ENCODE results near the gene CCDC88B.
A peak's percentile ranks its signal among the peaks of the same experiment; 100 is the strongest.

CCDC88B gene

DNA sequence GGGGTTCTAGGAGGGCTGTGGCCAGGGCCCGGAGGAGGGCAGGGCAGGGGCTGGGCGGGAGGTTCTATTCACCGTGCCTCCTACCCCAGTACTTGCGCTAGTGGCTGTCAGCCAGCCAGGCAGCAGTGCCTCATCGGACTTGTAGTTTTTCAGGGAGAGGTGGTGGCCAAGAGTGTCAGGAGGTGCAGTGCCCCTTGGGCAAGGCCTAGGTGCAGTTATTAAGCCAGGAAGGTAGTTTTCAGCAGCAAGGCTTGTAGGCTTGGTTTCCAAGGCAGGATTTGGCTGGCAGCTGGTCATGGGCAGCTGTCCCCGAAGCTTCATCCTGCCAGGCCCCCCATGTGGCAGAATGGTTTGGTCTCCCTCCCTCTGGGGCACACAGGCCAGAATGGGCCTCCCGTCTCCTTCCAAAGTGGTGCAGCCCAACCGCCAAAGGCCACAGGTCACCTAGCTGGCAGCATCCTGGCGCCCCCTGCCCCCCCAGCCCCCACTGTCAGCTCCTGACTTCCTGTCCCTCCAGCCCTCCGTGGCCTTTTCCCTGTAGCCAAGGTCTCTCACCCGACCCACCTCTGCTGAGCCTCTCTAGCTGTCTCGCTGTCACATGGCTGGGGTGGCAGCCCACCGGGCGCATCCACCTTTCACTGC, 8.5 kb downstream of the CCDC88B start:
- no peak for DNase-seq

DNA sequence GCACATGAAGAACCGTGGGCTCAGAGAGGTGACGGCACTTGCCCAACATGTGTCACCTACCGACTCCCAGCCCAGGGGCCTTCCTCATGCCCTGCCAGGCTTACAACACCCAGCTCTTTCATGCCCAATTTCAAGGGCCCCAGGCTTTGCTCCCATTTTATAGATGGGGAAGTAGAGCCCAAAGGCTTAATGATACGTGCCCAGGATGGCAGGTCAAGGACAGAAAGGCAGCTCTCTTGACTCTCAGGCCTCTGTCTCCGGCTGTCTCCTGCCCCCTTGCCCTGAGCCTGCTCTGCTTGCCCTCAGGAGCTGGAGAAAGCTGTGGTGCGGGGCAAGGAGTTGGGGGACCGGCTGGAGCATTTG, 9.0 kb downstream of the CCDC88B start:
- DNase-seq = no peak

DNA sequence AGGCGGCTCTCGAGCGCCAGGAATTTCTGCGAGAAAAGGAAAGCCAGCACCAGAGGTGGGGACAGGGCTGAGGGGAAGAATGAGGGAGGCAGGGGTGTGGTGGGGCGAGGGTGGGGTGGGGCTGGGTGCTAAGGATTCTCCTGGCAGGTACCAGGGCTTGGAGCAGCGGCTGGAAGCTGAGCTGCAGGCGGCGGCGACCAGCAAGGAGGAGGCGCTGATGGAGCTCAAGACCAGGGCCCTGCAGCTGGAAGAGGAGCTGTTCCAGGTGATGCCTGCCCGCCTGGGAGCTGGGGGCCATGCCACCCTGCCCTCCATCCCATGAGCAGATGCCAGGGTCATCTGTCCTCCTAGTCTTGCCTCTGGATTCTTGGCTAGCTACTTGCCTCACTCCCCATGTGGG, 9.4 kb downstream of the CCDC88B start:
- no peak for DNase-seq

DNA sequence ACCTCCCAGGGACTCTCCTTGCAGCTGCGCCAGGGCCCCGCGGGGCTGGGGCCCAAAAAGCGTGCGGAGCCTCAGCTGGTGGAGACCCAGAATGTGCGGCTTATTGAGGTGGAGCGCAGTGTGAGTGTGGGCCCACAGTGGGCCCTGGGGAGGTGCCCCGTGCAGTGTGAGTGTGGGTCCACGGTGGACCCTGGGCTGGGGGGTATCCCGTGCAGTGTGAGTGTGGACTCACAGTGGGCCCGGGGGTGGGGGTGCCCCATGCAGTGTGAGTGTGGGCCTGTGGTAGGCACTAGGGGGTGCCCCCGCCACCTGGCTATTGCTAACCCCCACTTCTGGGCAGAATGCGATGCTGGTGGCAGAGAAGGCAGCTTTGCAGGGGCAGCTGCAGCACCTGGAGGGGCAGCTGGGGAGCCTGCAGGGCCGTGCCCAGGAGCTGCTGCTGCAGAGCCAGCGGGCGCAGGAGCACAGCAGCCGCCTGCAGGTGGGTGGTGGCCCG, 11.2 kb downstream of the CCDC88B start:
- DNase-seq = no peak

DNA sequence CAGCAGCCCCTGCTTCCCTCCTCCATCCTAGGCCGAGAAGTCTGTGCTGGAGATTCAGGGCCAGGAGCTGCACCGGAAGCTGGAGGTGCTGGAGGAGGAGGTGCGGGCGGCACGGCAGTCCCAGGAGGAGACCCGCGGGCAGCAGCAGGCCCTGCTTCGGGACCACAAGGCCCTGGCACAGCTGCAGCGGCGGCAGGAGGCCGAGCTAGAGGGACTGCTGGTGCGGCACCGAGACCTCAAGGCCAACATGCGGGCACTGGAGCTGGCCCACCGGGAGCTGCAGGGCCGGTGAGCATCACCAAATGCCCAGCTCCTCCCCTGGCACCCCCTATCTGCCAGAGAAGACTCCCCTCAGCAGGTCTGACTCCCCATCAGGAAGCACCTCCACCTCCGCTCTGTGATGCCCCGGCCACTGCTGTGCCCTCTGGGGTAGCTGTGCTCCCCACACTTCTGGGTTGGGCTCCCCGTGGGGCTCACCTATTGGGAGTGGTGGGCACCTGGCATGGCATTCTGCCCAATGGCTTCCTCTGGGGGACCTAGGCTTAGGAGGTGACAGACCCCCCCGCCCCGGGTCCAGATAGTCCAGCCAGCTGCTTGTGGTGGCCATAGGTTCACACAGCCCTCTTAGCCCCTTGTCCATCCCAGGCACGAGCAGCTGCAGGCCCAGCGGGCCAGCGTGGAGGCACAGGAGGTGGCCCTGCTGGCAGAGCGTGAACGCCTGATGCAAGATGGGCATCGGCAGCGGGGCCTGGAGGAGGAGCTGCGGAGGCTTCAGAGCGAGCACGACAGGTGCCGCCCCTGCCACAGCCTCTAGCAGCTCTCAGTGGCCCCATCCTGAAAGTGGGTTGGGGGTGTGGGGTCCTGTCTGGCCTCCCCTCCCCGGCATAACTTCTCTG, 12.3 kb downstream of the CCDC88B start:
- no peak for DNase-seq

DNA sequence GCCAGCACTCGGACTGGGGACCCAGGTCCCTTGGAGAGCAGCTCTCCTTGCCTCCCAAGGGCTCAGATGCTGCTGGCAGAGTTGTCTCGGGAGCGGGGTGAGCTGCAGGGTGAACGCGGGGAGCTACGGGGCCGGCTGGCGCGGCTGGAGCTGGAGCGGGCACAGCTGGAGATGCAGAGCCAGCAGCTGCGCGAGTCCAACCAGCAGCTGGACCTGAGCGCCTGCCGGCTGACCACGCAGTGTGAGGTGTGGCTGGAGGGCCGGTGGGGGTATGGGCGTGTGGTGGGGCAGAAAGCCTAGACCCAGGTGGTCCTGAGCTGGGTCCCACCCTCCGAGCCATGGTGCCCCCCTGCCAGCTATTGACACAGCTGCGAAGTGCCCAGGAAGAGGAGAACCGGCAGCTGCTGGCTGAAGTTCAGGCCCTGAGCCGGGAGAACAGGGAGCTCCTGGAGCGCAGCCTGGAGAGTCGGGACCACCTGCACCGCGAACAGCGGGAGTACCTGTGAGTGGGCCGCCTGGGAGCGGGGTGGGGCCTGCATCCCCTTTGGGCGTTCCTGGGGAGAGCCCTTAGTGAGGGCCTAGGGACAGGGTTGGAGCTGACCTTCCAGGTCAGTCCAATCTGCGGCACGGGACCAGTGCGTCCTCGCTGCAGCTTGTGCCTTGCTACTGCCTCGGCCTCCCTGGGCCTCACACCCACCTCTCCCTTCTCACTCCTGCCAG, 13.2 kb downstream of the CCDC88B start:
- DNase-seq = no peak

DNA sequence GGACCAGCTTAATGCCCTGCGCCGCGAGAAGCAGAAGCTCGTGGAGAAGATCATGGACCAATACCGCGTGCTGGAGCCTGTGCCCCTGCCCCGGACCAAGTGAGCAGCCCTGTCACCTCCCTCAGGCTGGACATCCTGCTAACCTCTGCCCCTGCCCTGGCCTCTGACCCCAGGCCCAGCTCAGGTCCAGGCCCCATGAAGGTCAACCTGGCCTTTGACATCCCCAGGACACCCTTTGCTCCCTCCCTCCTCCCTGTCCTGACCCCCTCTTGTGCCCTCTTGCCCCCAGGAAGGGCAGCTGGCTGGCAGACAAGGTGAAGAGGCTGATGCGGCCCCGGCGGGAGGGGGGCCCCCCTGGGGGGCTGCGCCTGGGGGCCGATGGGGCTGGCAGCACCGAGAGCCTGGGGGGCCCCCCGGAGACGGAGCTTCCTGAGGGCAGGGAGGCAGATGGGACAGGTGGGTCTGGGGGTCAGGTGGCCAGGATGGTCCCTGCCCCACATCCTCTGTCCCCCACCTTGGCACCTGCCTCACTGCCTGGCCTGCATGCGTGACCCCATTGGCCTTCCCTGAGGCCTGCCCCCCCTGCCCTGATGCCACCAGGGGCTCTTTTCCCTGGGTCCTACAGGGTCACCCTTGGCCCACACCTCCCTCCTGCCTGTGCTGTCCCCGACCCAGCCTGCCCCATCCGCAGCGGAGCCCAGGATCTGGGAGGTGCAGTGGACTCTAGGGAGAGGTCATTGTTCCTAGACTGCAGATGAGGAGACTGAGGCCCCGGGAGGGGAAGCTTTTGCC, 13.9 kb downstream of the CCDC88B start:
- DNase-seq = no peak

DNA sequence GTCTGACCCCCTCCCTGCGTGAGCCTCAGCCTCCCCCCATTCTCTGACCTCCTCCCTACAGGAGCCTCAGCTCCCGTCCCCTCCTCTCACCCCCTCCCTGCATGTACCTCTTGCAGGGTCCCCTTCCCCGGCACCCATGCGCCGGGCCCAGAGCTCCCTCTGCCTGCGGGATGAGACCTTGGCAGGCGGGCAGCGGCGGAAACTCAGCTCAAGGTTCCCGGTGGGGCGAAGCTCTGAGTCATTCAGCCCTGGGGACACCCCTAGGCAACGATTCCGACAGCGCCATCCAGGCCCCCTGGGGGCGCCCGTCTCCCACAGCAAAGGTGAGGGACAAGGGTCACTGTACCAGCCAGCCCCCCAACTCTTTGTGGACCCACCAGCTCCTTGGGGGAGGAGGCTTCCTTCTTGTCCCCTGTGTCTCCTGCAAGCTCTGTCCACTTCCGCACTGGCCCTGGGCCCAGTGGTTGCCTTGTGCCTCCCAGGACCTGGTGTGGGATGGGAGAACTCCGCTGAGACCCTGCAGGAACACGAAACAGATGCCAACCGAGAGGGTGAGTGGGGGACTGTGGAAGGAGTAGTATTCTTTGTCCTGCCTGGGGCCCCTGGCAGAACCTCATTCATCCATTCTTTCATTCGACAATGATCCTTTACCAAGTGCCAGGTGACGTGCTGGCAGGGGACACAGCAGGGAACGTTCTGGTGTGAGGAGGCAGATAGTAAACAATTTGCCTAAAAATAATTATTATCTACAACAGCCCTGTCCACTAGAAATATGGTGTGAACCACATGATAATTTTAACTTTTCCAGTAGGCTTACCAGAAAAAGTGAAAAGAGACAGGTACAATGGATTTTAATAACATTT, 15.3 kb downstream of the CCDC88B start:
- DNase-seq = no peak

DNA sequence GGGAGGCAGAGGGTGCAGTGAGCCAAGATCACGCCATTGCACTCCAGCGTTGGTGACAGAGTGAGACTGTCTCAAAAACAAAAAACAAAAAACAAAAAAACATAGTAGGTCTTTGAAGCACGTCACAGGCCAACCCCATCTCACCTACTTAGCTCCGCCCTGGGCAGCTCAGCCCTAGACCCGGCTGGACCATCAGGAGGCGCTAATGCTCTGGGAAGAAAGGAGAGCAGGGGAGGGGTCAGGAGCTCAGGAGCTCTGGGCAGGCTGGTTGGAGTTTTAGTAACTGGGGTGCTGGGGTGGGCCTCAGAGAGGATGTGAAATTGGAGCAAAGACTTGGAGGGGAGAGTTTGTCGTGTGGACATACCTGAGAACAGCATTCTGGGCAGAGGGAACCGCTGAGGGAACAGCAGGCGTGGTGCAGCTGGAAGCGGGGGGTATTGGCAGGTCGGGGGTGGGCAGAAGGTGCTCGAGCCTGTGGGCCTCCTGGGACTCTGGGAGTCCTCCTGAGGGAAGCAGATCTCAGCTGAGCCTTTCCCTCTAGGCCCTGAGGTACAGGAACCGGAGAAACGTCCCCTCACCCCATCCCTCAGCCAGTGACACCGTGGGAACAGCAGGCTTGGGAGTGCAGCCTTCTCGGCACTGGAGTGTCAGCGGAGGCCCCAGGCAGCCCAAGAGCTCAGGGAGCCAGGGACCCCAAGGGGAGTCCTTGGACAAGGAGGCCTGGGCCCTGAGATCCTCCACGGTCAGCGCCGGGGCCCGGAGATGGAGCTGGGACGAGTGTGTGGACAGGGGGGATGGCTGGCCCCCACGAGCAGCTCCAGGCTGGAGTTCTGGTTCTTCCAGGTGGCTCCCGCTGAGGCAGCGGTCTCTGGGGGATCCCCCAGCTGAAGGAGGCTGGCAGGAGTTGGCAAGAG, 16.8 kb downstream of the CCDC88B start:
- no peak for DNase-seq

DNA sequence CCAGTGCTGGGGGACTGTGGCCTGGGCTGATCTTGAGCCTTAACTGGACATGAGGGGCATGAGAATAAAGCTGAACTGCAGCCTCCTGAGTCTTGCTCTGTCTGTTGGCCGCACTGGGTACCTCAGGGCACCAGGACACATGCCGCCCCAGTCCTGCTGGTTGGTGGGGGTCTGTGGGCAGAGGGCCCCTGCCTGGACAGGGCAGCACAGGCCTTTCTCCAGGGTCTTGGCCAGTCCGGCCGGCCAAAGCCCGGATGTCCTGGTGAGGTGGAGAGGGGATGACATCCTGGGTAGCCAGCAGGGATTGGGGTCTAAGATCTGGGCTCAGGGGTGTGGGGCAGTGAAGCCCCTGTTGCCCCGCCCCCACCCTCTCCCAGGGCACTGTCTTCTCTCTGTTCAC, 17.4 kb downstream of the CCDC88B start:
- no peak for DNase-seq

DNA sequence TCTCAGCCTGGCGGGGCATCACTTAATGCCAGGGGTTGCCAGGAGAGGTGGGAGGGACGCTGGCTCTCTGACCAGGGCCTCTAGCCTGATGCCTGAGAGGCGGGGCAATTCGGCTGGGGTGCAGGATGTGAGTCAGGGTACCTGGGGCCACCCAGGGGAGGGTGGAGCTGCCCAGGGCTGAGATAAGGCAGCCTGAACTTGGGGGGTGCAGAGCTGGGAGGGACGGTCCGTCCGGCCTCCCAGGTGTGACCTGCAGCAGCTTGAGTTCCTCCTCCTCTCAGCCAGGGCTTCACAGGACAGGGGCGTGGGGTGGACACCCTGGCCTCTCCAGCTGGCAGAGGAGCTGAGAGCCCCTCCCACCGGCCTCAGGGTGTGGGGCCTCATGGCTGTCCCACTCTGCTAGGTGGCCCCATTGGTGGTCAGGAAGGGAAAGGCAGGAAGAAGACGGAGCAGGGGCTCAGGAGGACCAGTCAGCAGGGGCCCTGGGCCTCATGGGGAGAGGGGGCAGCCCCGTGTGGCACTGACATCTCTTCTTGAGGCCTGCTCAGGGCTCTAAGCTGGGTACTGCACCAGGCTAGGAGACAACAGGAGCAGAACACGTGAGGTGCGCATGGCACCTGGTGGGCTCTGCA, 18.0 kb downstream of the CCDC88B start:
- DNase-seq = peak; percentile 17

DNA sequence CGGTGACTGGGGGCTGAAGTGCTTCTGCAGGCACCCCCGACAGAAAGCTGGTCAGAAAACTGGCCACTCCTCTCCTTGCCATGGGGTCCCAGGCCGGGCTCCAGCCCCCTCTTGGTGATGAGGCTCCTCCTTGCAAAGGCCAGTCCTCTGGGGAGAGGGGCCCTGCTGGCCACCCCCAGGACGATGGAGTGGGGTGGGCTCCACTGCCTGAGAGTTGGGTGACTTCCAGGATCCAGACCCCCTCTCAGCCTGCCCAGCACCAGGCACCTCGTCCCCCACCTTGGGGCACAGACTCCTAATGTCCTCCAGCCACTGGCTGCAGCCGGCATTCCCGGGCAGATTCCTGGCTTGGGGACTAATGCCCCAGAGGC, 18.5 kb downstream of the CCDC88B start:
- no peak for DNase-seq

DNA sequence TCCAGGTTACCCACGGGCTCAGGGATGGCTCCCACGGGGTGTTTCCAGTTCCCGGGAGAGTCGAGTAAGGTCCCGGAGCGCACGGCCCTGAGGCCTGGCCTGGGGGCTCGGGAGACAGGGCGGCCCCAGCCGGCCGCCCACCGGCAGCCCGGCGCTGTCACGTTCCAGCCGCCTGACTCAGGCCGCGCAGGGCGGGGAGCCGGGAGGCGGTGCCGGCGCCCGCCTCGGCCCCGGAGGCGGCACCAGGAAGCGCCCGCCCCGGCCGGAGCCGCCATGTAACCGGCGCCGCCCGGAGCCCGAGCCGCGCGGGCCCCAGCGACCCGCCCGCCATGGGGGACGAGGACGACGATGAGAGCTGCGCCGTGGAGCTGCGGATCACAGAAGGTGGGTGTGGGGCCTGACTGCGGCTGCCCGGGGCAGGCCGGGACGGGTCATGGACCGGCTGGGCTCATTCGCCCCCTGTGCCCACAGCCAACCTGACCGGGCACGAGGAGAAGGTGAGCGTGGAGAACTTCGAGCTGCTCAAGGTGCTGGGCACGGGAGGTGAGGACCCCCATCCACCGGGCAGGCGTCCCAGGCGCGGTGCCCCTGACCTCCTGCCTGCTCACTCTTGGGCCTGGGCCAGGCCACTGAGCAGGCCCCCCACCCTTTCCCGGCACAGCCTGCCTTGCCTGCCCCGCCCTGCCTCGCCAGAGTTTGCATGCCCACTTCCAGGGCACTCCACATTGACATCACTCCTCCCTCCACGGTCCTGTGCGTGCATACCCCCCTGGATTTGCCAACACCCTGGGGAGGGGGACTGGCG, 19.1 kb downstream of the CCDC88B start, which contains the start of gene RPS6KA4:
TSS of gene RPS6KA4 (plus strand) at position 256 of the 805 bp plus-strand sequence. CDS start at position 330, 74 bp downstream.
- DNase-seq = peak; percentile 41

DNA sequence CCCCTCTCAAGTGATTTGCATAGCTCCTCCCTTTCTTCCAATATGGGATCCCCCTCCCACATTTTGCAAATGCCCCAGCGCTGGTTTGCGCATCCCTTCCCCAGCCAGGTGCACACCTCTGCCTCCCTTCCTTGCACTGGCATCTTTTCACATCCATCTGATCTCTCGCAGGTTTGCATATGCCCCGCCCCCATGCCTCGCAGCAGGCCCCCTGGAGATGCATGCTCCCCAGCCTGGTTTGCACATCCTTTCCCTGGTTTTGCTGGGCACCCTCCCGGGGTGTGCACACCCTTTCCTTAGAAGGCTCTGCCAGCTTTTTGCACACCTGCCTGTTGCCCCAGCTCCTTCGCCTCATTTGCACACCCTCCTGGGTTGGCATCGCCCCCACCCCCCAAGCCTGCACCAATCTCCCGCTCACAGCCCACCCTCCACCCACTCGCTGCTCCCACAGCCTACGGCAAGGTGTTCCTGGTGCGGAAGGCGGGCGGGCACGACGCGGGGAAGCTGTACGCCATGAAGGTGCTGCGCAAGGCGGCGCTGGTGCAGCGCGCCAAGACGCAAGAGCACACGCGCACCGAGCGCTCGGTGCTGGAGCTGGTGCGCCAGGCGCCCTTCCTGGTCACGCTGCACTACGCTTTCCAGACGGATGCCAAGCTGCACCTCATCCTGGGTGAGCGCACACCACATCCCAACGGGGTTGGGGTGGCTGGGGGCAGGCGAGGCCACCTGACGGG, 19.9 kb downstream of the CCDC88B start:
- DNase-seq = no peak

DNA sequence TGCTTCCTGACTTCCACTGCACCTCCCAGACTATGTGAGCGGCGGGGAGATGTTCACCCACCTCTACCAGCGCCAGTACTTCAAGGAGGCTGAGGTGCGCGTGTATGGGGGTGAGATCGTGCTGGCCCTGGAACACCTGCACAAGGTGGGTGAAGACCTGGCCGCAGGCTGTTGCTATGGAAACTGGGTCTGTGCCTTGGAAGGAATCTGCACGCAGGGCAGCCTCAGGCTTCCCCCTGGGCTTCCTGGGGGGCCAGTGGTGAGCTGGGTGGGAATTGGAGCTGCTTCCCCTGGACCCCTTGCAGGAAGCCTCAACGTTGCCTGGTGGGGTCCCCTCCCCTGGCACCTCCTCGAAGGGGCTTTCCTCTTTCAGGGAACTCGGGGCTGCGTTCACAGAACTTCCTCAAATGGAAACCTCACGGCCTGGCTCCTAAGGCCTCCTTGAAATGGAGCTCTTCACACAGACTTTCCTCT, 20.5 kb downstream of the CCDC88B start:
- DNase-seq = no peak

DNA sequence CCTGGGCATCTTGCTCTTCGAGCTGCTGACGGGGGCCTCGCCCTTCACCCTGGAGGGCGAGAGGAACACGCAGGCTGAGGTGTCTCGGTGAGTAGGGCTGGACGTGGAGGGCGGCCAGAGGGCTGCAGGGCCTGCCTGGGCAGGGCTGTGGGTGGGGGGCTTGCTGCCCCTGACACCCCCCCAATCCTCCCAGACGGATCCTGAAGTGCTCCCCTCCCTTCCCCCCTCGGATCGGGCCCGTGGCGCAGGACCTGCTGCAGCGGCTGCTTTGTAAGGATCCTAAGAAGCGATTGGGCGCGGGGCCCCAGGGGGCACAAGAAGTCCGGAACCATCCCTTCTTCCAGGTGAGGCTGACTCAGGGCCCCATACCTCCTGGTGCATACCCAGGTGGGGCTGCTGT, 21.7 kb downstream of the CCDC88B start:
- no peak for DNase-seq

DNA sequence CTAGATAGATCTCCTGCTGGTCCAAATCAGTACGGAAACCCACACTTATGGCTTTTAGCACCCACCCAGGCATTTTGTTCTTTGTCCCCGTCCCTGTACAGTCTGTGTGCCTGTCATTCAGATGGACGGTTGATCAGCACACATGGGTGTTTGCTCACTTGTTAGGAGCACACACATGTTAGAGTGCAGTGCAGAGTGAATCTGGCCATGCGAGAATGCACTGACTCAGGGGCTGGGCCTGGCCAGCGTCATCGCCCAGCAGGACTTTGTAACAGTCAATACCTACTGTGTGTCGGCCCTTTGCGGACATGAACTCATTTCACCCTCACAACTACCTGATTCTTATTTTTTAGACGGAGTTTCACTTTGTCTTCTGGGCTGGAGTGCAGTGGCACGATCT, 22.3 kb downstream of the CCDC88B start:
- no peak for DNase-seq

DNA sequence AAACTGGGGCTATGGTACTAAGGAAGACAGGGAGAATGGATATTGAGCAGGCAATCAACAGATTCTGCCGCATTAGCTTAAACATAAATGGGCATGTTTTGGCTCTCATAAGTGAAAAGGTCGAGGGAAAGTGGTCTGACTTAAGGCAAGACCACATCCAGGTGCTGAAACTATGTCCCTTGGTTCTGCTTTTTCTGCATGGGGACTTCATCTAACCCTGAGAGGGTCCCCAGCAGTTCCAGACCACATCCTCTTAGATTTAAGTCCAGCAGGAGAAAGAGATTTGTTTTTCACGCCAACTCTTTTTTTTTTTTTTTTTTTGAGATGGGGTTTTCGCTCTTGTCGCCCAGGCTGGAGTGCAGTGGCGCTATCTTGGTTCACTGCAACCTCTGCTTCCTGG, 24.4 kb downstream of the CCDC88B start:
- no peak for DNase-seq
